ENCODE data around the gene SLC25A18. TPM values are rescaled to one million over a fixed set of nuclear protein-coding genes. Genes with fewer than 3 reads are reported as not detected.
"Not testable (repeated sequence)": the region's sequence is repeated elsewhere in the genome, so short reads cannot be mapped to it uniquely, and the experiment has no call there.

The SLC25A18 gene
- total RNA-seq, 1 donor from 2014 or later, result 0.60 TPM

GRCh38 chr22:17634696-17635095 lies 71.4 kb downstream of the SLC25A18 start:
- no peaks in the 10 kb centered on the region for H3K36me3 Mint-ChIP-seq
- H3K4me1 Mint-ChIP-seq, result peaks cover 30% of the 10 kb centered on the region
- no peak for DNase-seq (ENCODE audit: low spot score in 2 of 2, unreplicated experiment in 2 of 2)
- H3K4me3 Mint-ChIP-seq, result no peak overlapping the region
- TF ChIP-seq, protein P1, sequence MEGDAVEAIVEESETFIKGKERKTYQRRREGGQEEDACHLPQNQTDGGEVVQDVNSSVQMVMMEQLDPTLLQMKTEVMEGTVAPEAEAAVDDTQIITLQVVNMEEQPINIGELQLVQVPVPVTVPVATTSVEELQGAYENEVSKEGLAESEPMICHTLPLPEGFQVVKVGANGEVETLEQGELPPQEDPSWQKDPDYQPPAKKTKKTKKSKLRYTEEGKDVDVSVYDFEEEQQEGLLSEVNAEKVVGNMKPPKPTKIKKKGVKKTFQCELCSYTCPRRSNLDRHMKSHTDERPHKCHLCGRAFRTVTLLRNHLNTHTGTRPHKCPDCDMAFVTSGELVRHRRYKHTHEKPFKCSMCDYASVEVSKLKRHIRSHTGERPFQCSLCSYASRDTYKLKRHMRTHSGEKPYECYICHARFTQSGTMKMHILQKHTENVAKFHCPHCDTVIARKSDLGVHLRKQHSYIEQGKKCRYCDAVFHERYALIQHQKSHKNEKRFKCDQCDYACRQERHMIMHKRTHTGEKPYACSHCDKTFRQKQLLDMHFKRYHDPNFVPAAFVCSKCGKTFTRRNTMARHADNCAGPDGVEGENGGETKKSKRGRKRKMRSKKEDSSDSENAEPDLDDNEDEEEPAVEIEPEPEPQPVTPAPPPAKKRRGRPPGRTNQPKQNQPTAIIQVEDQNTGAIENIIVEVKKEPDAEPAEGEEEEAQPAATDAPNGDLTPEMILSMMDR (IDR thresholded peaks at IDR 0.05; ENCODE audit: unreplicated experiment), result no peak
- peak overlapping the region; percentile 77 for H3K27ac Mint-ChIP-seq
- no peaks in the 10 kb centered on the region for H3K27me3 Mint-ChIP-seq (ENCODE audit: low read depth)
- no peaks in the 10 kb centered on the region for H3K9me3 Mint-ChIP-seq

DNA sequence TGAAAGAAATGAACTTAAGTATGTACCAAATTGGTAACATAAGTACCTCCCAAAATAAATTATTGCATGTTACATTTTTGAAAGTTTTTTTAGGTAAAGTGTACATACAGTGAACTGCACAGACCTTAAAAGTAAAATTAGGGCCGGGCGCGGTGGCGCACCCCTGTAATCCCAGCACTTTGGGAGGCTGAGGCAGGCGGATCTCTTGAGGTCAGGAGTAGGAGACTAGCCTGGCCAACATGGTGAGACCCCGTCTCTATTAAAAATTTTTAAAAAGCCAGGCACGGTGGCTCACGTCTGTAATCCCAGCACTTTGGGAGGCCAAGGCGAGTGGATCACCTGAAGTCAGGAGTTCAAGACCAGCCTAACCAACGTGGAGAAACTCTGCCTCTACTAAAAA lies 73.6 kb downstream of the SLC25A18 start:
- DNase-seq (ENCODE audit: low spot score in 2 of 2, unreplicated experiment in 2 of 2); H3K27ac Mint-ChIP-seq: not testable (repeated sequence)

GRCh38 chr22:17637490-17638181 lies 74.3 kb downstream of the SLC25A18 start:
- Mint-ChIP-seq H3K4me3 (peak overlapping the region; percentile 86), H3K27me3 (ENCODE audit: low read depth) (no peaks in the 10 kb centered on the region), H3K9me3 (no peaks in the 10 kb centered on the region), H3K4me1 (peaks cover 29% of the 10 kb centered on the region), H3K27ac (peak overlapping the region; percentile 99), H3K36me3 (peaks cover 2% of the 10 kb centered on the region)
- no peak for DNase-seq (ENCODE audit: low spot score in 2 of 2, unreplicated experiment in 2 of 2)
- TF ChIP-seq, protein P1 (IDR thresholded peaks at IDR 0.05; ENCODE audit: unreplicated experiment), result no peak

More for the DNA sequence above, 73.6 kb downstream of the SLC25A18 start:
- H3K27me3 Mint-ChIP-seq (ENCODE audit: low read depth); H3K36me3 Mint-ChIP-seq; H3K9me3 Mint-ChIP-seq; H3K4me3 Mint-ChIP-seq: not testable (repeated sequence)
- peaks cover 33% of the 10 kb centered on the region for H3K4me1 Mint-ChIP-seq

GRCh38 chr22:17638182-17638431 lies 74.8 kb downstream of the SLC25A18 start:
- no peak for DNase-seq (ENCODE audit: low spot score in 2 of 2, unreplicated experiment in 2 of 2)
- TF ChIP-seq, protein P1 (IDR thresholded peaks at IDR 0.05; ENCODE audit: unreplicated experiment), result no peak
- Mint-ChIP-seq H3K27me3 (ENCODE audit: low read depth) (no peaks in the 10 kb centered on the region), H3K27ac (peak overlapping the region; percentile 99), H3K4me1 (peaks cover 25% of the 10 kb centered on the region), H3K4me3 (peak overlapping the region; percentile 86), H3K36me3 (peaks cover 6% of the 10 kb centered on the region), H3K9me3 (no peaks in the 10 kb centered on the region)

DNA sequence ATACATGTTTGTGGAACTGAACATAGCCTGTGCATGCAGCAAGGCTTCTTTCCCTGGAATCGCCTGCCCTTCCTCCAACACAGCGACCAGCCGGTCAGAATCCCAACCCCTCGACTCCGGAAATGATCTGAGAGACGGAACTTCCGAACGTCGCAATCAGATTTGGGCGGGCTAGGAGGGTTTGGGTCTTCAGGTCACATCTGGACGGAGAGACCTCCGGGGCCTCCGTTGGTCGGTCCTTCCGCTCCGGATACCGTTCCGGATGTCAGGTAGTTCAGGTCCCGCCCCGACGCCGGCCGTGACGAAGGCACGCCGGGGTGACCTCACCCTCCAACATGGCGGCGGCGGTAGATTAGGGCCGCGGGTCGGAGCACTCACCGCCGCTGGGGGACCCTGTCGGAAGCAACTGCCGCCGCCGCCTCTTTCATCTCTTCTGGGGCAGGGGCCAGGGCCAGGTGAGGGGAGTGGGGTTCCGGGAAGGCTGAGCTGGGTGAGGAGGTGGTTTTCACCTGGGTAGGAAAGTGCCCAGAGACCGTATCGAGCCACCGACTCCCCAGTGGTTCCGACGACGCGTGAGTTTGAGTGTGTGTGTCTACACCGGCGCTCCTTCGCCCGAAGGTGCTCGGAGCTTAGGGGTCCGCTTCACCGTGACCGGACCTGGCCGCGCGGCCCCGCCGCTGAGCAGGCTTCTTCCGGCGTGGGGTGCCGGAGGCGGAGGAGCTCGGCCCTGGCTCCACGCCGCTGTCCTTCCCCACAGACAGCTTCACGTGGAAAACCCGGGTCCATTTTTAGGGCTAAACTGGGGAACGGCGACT lies 75.3 kb downstream of the SLC25A18 start, which contains the start of gene BCL2L13:
BCL2L13 (plus strand) TSS at position 326 of the 815 bp plus-strand sequence. CDS start 16,955 bp downstream, outside the sequence.
- Mint-ChIP-seq H3K36me3 (peaks cover 6% of the 10 kb centered on the region), H3K4me3 (peak within 1 kb of the TSS; percentile 86), H3K9me3 (no peaks in the 10 kb centered on the region), H3K27ac (peak within 1 kb of the TSS; percentile 99), H3K27me3 (ENCODE audit: low read depth) (no peaks in the 10 kb centered on the region), H3K4me1 (peaks cover 20% of the 10 kb centered on the region)
- peak; percentile 63 to 85 for DNase-seq (ENCODE audit: low spot score in 2 of 2, unreplicated experiment in 2 of 2)
- TF ChIP-seq, protein P1 (IDR thresholded peaks at IDR 0.05; ENCODE audit: unreplicated experiment), result peak; percentile 12

DNA sequence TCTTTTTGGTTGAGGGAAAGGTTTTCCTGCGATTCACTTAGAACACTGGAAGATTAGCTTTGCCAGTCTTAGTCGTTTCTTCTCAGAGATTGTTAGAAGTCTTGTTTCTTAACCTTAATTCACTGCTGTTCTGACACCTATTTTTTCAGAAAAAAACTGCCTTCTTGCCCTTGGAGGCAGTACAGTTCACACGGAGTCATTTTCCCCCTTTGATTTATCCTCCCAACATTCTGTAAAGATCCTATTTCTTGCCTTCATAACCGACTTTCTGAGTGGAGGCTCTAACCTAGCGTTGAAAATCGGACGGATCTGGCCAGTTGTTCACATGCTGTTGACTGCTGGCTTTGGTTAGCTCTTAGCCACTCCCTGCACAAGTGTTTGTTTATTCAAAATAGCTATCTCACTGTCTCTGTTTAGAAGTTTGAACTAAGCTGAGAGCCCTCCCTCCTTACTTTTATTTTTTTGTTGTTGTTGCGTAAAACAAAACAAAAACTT lies 76.0 kb downstream of the SLC25A18 start:
- no peak for DNase-seq (ENCODE audit: low spot score in 2 of 2, unreplicated experiment in 2 of 2)
- Mint-ChIP-seq H3K27me3 (ENCODE audit: low read depth) (no peaks in the 10 kb centered on the region), H3K4me1 (peaks cover 15% of the 10 kb centered on the region), H3K27ac (peak overlapping the region; percentile 99), H3K4me3 (peak overlapping the region; percentile 86), H3K9me3 (no peaks in the 10 kb centered on the region), H3K36me3 (peaks cover 6% of the 10 kb centered on the region)
- TF ChIP-seq, protein P1 (IDR thresholded peaks at IDR 0.05; ENCODE audit: unreplicated experiment), result no peak
